Lung microvascular endothelial cell (primary cell): Measurements from ENCODE around the gene FCRL6. TPM values are rescaled to one million over a fixed set of nuclear protein-coding genes. Genes with fewer than 3 reads are reported as not detected.

Source experiments
- DNase-seq, 2 donors: peaks; one replicate each; pipeline versions ENCODE4 v3.0.0 to v3.0.0-alpha.2; 2010; ENCODE audit warnings: low read depth in 2 of 2
- total RNA-seq: library from RNA; depleted of rRNA; stranded (reverse); fragments of >200 nt; gene quantifications from 2 replicates; pipeline ENCODE4 v1.2.1, GENCODE V29; 2014

Gene FCRL6
- total RNA-seq, 1 donor from 2014 or later, result not detected

- no peak for DNase-seq
These were observed 59.9 kb downstream of the FCRL6 start for GRCh38 chr1:159862031-159862430.

GRCh38 chr1:159862557-159862956 is 60.4 kb downstream of the FCRL6 start, which contains the start of gene VSIG8:
TSS of gene VSIG8 (minus strand) at chr1:159862657. CDS start at chr1:159862521, 136 bp downstream.
- DNase-seq, result no peak

- DNase-seq, result no peak
These were observed 62.1 kb downstream of the FCRL6 start for GRCh38 chr1:159864262-159864661.

Other genes starting within 250 kb of the FCRL6 start
- not detected in 2 replicates for gene APCS, start 214.5 kb upstream of the FCRL6 start, total RNA-seq
- gene CRP, start 87.8 kb upstream of the FCRL6 start, total RNA-seq, result not detected in 2 replicates
- gene DUSP23, start 21.4 kb upstream of the FCRL6 start, total RNA-seq, result 20.7 and 32.5 TPM in 2 replicates
- gene SLAMF8, start 24.5 kb downstream of the FCRL6 start, total RNA-seq, result not detected in 2 replicates
- gene VSIG8, start 60.3 kb downstream of the FCRL6 start, total RNA-seq, result not detected in 2 replicates
- under 0.01 and 0.22 TPM in 2 replicates for gene CFAP45, start 97.8 kb downstream of the FCRL6 start, total RNA-seq
- 59.1 and 165 TPM in 2 replicates for gene TAGLN2, start 123.1 kb downstream of the FCRL6 start, total RNA-seq
- under 0.01 TPM in 1 of 2 replicates, not detected in the other for gene IGSF9, start 143.3 kb downstream of the FCRL6 start, total RNA-seq
- not detected in 2 replicates for gene SLAMF9, start 151.9 kb downstream of the FCRL6 start, total RNA-seq
- 2.2 and 3.4 TPM in 2 replicates for gene PIGM, start 229.6 kb downstream of the FCRL6 start, total RNA-seq